Brain microvascular endothelial cell (primary cell): ENCODE measurements around the gene CARS1.

ENCODE experiments used
- DNase-seq: peaks from one replicate; pipeline ENCODE4 v3.0.0-alpha.2; 2020
- H3K27ac ChIP-seq: fragments of 250-450 bp; sonication (Bioruptor Pico); 2 replicates; pipeline ENCODE4 v1.5.1; 2020; ENCODE audit warnings: mild to moderate bottlenecking, moderate library complexity
- H3K27me3 ChIP-seq: fragments of 250-450 bp; sonication (Bioruptor Pico); replicated peaks from 2 replicates; pipeline ENCODE4 v1.5.1; 2020; ENCODE audit warnings: mild to moderate bottlenecking
- H3K36me3 ChIP-seq: fragments of 250-450 bp; sonication (Bioruptor Pico); replicated peaks from 2 replicates; pipeline ENCODE4 v1.5.1; 2020; ENCODE audit warnings: mild to moderate bottlenecking
- H3K4me3 ChIP-seq: 2 replicates; pipeline ENCODE4 v1.5.1; 2011; ENCODE audit warnings: low read depth, mild to moderate bottlenecking, control low read depth, low read length, moderate library complexity
- CTCF ChIP-seq: IDR thresholded peaks from 2 replicates; pipeline ENCODE4 v1.5.1; 2011; ENCODE audit warnings: low read depth, mild to moderate bottlenecking, moderate library complexity, low read length, control low read depth, inconsistent platforms; ENCODE audit errors: missing control alignments
- in situ Hi-C: cut with HindIII; loops from 2 replicates; pipeline ENCODE4 v1.10.0; 2017; ENCODE audit warnings: low sequenced_read_pairs, low pct_ligation_motif_present

Gene CARS1

DNA sequence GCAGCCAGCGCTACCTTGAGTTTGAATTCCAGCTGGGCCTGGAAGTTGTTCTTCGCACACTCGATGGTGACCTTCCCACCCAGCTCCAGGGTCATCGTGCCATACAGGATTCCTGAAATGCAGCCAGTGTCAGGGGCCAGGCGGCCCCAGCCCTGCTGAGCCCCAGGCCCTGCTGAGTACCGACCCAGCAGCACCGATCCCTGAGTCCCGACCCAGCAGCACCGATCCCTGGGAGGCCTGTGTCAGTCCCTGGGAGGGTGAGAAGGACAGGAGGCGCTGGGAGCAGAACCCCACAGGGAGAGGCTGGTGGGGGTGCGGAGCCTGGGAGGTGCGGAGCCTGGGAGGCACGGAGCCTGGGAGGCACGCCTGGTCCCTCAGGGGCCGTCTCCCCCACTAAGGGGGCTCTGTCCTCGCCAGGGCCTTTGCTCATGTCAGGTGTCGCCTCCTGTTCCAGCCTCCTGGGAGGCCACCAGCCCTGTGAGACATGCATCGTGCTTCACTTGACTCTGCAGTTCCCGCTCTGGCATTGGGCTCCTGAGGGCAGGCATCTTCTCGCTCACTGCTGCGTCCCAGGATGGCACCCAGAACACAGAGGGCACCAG lies 37.1 kb upstream of the CARS1 start:
- Histone ChIP-seq H3K4me3 (no peak overlapping the region), H3K27ac (no peak overlapping the region), H3K27me3 (no peaks in the 10 kb centered on the region), H3K36me3 (peaks cover 2% of the 10 kb centered on the region)
- no peak for TF ChIP-seq CTCF
- in situ Hi-C loops = no loop called here
- DNase-seq = no peak

DNA sequence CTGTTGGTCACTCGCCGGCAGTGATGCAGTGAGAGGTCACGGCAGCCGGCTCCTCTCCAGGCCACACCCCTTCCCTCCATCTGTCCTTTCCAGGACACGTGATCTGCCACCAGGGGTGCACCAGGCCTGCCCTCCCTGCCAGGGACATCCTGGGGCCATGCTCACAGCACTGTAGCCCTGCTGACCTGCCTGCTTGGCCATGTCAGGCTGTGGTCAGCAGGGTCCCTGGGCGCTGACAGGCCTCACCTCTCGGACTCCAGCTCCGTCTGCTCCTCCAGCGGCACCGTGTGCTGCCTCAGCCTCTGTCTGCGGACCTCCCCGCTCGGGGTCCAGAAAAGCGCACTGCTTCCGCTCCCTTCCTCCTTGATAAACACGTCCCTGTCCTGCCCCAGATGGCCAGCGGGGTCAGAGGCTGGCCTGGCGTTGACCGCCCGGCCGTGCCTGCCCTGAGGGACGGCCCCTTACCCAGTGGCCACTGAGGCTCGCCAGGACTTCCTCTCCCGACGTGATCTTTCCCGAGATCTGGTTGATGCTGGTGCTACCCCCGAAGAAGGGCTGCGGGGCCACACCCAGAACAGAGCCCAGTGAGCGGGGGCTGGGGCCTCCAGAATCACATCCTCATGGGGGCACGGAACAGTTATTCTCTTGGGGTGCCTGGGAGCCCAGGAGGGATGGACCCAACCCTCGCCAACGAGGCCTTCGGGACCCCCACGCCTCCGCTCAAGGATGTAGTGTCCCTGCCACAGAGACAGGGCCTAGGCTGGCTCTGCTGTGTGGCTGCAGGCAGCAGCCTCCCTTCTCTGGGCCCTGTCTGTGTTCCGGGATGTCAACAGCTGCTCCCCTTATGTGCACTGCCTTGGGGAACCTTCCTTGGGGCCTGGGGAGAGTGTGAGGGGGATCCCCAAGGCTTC lies 36.3 kb upstream of the CARS1 start:
- Histone ChIP-seq H3K27me3 (no peaks in the 10 kb centered on the region), H3K4me3 (no peak overlapping the region), H3K27ac (no peak overlapping the region), H3K36me3 (peaks cover 2% of the 10 kb centered on the region)
- no peak for TF ChIP-seq CTCF
- DNase-seq = no peak
- in situ Hi-C loops = no loop called here

GRCh38 chr11:3092603-3093141 lies 35.4 kb upstream of the CARS1 start:
- no peak overlapping the region for H3K27ac ChIP-seq
- H3K4me3 ChIP-seq = no peak overlapping the region
- H3K36me3 ChIP-seq = peaks cover 2% of the 10 kb centered on the region
- no peak for DNase-seq
- no peak for TF ChIP-seq CTCF
- in situ Hi-C loops = no loop called here
- H3K27me3 ChIP-seq = no peaks in the 10 kb centered on the region

DNA sequence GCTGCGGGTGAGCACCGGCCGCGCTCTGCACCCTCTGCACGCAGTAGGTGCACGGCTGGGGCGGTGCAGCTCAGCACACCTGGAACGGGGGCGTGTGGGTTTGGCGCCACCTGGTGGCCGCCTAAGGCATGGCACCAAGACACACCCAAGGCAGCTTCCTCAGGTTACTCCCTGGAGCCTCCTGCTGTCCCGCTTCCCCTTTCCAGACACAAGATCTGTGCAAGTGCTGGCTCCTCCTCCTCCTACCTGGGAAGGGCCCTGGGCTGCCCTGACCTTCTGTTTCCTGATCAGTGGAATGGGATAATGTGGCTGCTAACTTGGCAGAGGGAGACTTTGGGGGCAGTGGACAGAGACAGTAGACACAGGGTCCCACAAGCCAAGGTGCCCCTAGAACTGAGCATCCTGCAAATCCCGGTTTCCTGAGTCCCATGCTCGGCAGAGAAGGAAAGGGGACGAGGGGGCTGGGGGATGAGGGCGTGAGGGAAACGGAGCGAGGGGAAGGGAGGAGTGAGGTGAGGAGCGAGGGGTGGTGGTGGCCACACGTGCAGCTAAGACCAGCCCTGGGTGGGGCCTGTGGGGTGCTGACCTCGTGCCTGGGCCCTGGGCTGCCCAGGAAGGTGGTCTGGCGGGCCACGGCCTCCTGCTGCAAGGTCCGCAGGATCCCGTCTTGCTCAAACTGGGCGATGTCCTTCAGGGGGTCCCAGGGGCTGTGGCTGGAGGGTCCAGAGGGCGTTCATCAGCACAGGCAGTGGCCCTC lies 34.8 kb upstream of the CARS1 start:
- in situ Hi-C loops = no loop called here
- peaks cover 2% of the 10 kb centered on the region for H3K36me3 ChIP-seq
- no peaks in the 10 kb centered on the region for H3K27me3 ChIP-seq
- H3K27ac ChIP-seq = no peak overlapping the region
- TF ChIP-seq CTCF = peak; percentile 98
- DNase-seq = peak; percentile 37
- H3K4me3 ChIP-seq = no peak overlapping the region

GRCh38 chr11:3091081-3091845 lies 34.0 kb upstream of the CARS1 start:
- no peak for TF ChIP-seq CTCF
- Histone ChIP-seq H3K36me3 (peaks cover 2% of the 10 kb centered on the region), H3K27me3 (no peaks in the 10 kb centered on the region), H3K27ac (no peak overlapping the region), H3K4me3 (no peak overlapping the region)
- DNase-seq = no peak
- in situ Hi-C loops = no loop called here
